Tibial nerve (tissue), 4 donors: ENCODE results near the gene PHACTR1. TPM values are rescaled to one million over a fixed set of nuclear protein-coding genes. Genes with fewer than 3 reads are reported as not detected.

Experiments
- DNase-seq, 2 donors: peaks; one replicate each; pipeline ENCODE4 v3.0.0-alpha.2; 2019; ENCODE audit warnings: low spot score in 2 of 2
- H3K27ac ChIP-seq, 4 donors: fragments of 200-600 bp; sonication (generic) in 3 of 4; one replicate each; pipeline ENCODE4 v1.5.1; 2017 to 2019; ENCODE audit warnings: mild to moderate bottlenecking in 1 of 4
- H3K27me3 ChIP-seq, 2 donors: fragments of 200-600 bp; sonication (generic) in 1 of 2; one replicate each; pipeline versions ENCODE4 v1.5.1 to v1.6.0; 2017 to 2019
- H3K36me3 ChIP-seq, 3 donors: fragments of 200-600 bp; sonication (generic); one replicate each; pipeline ENCODE4 v1.5.1; 2018 to 2019
- H3K4me1 ChIP-seq, 4 donors: fragments of 200-600 bp; sonication (generic) in 3 of 4; one replicate each; pipeline ENCODE4 v1.5.1; 2017 to 2019
- H3K4me3 ChIP-seq, 4 donors: fragments of 200-600 bp; sonication (generic) in 3 of 4; one replicate each; pipeline ENCODE4 v1.5.1; 2017 to 2019; ENCODE audit warnings: mild to moderate bottlenecking in 1 of 4, moderate library complexity in 1 of 4
- H3K9me3 ChIP-seq, 4 donors: fragments of 200-600 bp; sonication (generic) in 3 of 4; one replicate each; pipeline ENCODE4 v1.5.1; 2017 to 2019
- EP300 ChIP-seq, 2 donors: sonication (generic); formaldehyde crosslinking; IDR thresholded peaks; one replicate each; pipeline ENCODE4 v1.6.1; 2017; ENCODE audit warnings: antibody characterized with exemption in 2 of 2, mild to moderate bottlenecking in 1 of 2
- POLR2A ChIP-seq, 2 donors: fragments of 450-650 bp; IDR thresholded peaks; one replicate each; pipeline ENCODE4 v1.6.1; 2017; ENCODE audit warnings: antibody characterized with exemption in 2 of 2, mild to moderate bottlenecking in 2 of 2, moderate library complexity in 2 of 2
- WGBS, 2 donors: methylation state at CpG; one replicate each; pipeline ENCODE4 v1.1.5; 2018; 5-methylcytosine and 5-hydroxymethylcytosine counted together
- total RNA-seq, 4 donors: library from RNA; depleted of rRNA; stranded (reverse); fragments of >200 nt; gene quantifications; one replicate each; pipeline ENCODE4 v1.1.0, GENCODE V29; 2016
- TF ChIP-seq, protein P1 (sequence below), 5 experiments: fragments of 200-600 bp in 3 of 5; fragments of 450-650 bp in 2 of 5; sonication (generic) in 3 of 5; IDR thresholded peaks; one replicate each; pipeline ENCODE4 v1.5.1; 2016 to 2019; ENCODE audit warnings: antibody characterized with exemption in 5 of 5, mild to moderate bottlenecking in 3 of 5, moderate library complexity in 2 of 5

PHACTR1 gene
- total RNA-seq, 4 donors from 2014 or later, result 1.5 to 2.7 (median 1.6) TPM

DNA sequence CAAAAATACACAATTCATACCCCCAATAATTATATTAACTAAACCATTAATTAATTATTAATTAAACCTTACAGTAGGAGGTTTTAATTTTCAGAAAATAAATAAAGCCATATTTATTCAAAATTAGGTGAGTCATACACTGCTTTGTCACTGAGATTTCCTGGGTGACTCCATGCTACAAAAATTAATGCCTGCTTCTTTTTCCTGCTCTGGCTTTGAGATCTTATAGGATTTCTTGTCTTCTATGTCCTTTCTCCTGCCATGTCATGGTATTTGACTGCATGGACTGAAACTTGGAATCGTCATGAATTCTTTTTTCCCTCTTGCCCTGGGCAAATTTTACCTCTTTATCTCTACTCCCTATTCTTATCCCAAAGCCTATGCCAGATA lies 133.2 kb downstream of the PHACTR1 start:
- WGBS, 2 donors, result 76 to 79% methylated on average over 1 of the region's 1 CpG
- Histone ChIP-seq H3K27ac (no peak overlapping the region), H3K36me3 (no peaks in the 10 kb centered on the region), H3K4me3 (no peak overlapping the region), H3K4me1 (no peaks in the 10 kb centered on the region), H3K27me3 (peaks cover 0 to 5% of the 10 kb centered on the region in 2 donors), H3K9me3 (no peaks in the 10 kb centered on the region)
- no peak for DNase-seq
- no peak for TF ChIP-seq EP300 (IDR thresholded peaks at IDR 0.05)
- no peak for TF ChIP-seq POLR2A (IDR thresholded peaks at IDR 0.05)
- TF ChIP-seq, protein P1, sequence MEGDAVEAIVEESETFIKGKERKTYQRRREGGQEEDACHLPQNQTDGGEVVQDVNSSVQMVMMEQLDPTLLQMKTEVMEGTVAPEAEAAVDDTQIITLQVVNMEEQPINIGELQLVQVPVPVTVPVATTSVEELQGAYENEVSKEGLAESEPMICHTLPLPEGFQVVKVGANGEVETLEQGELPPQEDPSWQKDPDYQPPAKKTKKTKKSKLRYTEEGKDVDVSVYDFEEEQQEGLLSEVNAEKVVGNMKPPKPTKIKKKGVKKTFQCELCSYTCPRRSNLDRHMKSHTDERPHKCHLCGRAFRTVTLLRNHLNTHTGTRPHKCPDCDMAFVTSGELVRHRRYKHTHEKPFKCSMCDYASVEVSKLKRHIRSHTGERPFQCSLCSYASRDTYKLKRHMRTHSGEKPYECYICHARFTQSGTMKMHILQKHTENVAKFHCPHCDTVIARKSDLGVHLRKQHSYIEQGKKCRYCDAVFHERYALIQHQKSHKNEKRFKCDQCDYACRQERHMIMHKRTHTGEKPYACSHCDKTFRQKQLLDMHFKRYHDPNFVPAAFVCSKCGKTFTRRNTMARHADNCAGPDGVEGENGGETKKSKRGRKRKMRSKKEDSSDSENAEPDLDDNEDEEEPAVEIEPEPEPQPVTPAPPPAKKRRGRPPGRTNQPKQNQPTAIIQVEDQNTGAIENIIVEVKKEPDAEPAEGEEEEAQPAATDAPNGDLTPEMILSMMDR (IDR thresholded peaks at IDR 0.05), result no peak

- 64 to 65% methylated on average over 6 of the region's 6 CpGs for WGBS, 2 donors
- TF ChIP-seq EP300 (IDR thresholded peaks at IDR 0.05) (no peak), POLR2A (IDR thresholded peaks at IDR 0.05) (no peak)
- TF ChIP-seq, protein P1 (IDR thresholded peaks at IDR 0.05), result no peak
- Histone ChIP-seq H3K4me3 (no peak overlapping the region), H3K27ac (no peak overlapping the region), H3K9me3 (no peaks in the 10 kb centered on the region), H3K4me1 (no peaks in the 10 kb centered on the region), H3K36me3 (no peaks in the 10 kb centered on the region), H3K27me3 (peaks cover 0 to 5% of the 10 kb centered on the region in 2 donors)
- no peak for DNase-seq
Observed at GRCh38 chr6:12851123-12851695, 134.6 kb downstream of the PHACTR1 start.

DNA sequence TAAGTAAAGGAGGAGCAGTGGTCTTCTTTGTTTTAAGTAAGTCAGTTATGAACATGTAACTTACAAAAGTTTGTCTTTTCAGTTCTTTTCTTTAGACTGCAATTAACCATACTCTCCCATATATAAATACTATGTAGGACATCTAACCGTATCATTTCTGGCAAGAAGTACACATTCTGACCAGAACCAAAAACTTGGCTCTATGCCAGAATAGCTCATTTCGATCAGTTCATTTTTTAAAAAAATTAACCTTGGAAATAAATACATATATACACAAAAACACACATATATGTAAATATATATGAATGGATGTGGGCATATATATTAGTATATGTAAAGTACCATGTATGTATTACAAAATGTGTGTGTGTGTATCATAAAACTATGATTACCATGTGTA lies 145.0 kb downstream of the PHACTR1 start:
- Histone ChIP-seq H3K27ac (no peak overlapping the region), H3K27me3 (no peaks in the 10 kb centered on the region), H3K4me3 (no peak overlapping the region), H3K9me3 (no peaks in the 10 kb centered on the region), H3K36me3 (no peaks in the 10 kb centered on the region), H3K4me1 (no peaks in the 10 kb centered on the region)
- TF ChIP-seq, protein P1 (IDR thresholded peaks at IDR 0.05), result no peak
- TF ChIP-seq POLR2A (IDR thresholded peaks at IDR 0.05), result no peak
- TF ChIP-seq EP300 (IDR thresholded peaks at IDR 0.05), result no peak
- no peak for DNase-seq
- WGBS, 2 donors, result 54 to 55% methylated on average over 2 of the region's 2 CpGs

DNA sequence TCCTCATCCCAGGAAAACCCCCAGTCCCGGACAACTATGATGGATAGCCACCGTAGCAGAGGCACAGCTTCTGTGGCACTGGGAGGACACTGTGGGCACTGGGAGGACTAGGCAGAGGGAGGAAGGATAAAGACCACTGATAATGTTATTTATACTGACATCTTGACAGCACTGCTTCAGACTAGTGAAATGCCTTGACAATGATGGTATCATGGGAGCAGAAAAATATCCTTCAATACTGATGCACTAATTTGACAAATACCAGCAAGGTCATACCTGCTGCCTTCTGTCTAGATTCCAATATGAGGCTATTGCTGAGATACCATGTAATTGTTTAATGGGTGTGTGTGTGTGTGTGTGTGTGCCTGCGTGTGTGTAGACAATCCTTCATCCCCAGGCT lies 148.6 kb downstream of the PHACTR1 start:
- Histone ChIP-seq H3K4me3 (no peak overlapping the region), H3K36me3 (no peaks in the 10 kb centered on the region), H3K4me1 (no peaks in the 10 kb centered on the region), H3K27ac (no peak overlapping the region), H3K27me3 (no peaks in the 10 kb centered on the region), H3K9me3 (no peaks in the 10 kb centered on the region)
- TF ChIP-seq, protein P1 (IDR thresholded peaks at IDR 0.05), result no peak
- TF ChIP-seq EP300 (IDR thresholded peaks at IDR 0.05), result no peak
- TF ChIP-seq POLR2A (IDR thresholded peaks at IDR 0.05), result no peak
- no peak for DNase-seq
- WGBS, 2 donors, result 64 to 71% methylated on average over 3 of the region's 3 CpGs

DNA sequence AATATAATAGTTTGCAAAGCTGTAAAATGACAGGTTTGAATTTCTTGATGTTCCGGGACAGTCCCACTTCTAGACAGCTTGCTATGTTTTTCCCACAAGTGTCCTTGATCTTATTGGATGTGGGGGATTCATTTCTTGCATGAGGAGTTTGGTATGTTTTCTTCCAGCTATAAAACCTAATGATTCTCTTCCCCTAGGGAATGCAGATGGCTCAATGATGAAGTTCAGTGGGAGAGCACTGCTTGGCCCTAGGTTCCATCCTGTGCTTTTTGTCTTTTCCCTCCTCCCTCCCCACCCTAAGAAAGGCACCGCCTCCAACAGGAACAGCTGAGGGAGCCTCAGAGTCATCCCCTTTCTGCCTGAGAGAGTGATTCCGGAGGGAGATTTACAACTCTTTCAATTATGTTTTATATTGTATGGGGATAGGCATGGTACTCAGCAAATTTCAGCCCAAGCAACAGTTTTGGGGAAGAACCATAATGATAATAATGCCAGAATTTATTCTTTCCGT lies 149.2 kb downstream of the PHACTR1 start:
- 42% methylated on average over 4 of the region's 4 CpGs for WGBS, 2 donors
- Histone ChIP-seq H3K36me3 (no peaks in the 10 kb centered on the region), H3K27me3 (no peaks in the 10 kb centered on the region), H3K27ac (no peak overlapping the region), H3K4me1 (no peaks in the 10 kb centered on the region), H3K9me3 (no peaks in the 10 kb centered on the region), H3K4me3 (no peak overlapping the region)
- TF ChIP-seq, protein P1 (IDR thresholded peaks at IDR 0.05), result no peak
- TF ChIP-seq POLR2A (IDR thresholded peaks at IDR 0.05) (no peak), EP300 (IDR thresholded peaks at IDR 0.05) (no peak)
- no peak for DNase-seq
